NCI-H1417 (cell line): ENCODE measurements around the gene ZNF799.
"Not testable (repeated sequence)": the region's sequence is repeated elsewhere in the genome, so short reads cannot be mapped to it uniquely, and the experiment has no call there.

Source experiments
- DNase-seq, 3 experiments: peaks; one replicate each; lab custom pipeline; 2025; lab: John Stamatoyannopoulos, UW

The ZNF799 gene

GRCh38 chr19:12400633-12401502 is at the start of gene ZNF799:
TSS of gene ZNF799 (minus strand) at chr19:12401271. CDS start at chr19:12401070, 201 bp downstream.
- peak; percentile 90 to 99 (median 97) for DNase-seq

DNA sequence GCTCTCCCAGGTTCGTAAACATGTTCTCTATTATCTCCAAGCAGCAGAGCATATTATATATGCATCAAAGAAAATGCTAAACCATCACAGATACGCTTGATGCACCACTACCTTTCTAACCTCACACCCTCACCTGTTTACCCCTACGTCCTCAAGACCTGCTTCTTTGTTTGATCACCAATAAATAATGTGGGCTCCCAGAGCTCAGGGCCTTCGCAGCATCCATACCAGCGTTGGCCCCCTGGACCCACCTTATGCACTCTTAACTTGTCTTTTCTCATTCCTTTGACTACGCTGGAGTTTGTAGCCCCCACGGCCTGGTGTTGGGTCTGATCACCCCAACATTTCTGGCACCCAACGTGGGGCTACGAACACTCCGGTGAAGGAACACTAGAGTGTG is 49.8 kb upstream of the ZNF799 start:
- no peak for DNase-seq

DNA sequence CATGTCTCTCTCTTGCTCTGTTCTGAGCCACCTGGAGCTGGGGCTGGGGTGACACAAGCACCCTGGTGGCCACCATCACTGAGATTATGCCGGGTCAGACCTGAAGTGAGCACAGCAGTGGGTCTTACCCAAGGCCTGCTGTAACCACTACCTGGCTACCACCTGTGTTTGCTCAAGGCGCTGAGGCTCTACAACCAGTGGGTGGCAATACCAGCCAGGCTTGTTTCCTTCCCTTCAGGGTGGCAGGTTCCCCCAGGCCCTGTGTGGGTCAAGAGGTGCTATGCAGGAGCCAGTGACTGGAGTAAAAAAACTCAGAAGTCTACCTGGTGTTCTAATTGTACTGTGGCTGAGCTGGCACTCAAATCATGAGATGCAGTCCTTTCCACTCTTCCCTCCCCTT is 47.7 kb upstream of the ZNF799 start:
- peak in 1 of 3 experiments; percentile 12 for DNase-seq

DNA sequence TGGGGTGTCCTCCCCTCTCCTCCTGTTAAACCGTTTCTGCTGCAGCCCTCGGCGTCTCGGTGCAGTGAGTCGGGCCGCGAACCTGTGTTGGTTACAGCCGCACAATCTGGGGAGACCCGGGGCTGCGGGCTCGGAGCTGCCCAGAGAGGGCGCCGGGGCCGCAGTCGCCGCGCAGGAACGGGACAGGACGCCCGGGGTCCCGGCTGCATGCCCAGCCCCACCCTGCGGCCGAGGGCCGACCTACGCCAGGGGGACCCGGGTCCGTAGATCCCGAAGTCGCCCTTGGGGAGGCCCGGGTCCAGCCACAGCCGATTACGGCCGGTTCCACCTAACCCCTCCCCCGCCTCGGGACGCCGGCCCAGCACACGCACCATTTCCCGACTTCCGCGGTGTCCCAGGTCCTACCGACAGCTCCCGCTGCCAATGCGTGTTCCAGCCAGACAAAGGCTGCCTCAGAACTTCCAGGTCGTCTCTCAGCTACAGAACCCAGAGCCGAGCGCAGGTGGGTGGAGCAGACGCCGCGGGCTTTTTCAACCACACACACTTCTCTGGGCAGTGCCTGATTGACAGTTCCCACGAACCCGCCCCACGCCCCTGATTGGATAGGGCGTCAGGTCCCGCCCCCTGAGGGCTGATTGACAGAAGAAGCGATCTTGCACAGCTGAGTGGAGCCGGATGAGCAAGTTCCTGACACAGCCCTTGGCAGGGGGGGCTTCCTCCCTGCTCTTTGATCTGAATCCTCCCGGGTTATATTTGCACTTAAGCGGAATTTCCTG is 39.7 kb upstream of the ZNF799 start, which contains the start of gene ZNF443:
Gene ZNF443 (minus strand): TSS at position 481 of the 776 bp plus-strand sequence. CDS start 107 bp downstream, at position 374.
- peak; percentile 95 to 100 (median 99) for DNase-seq

GRCh38 chr19:12439686-12440540 is 38.8 kb upstream of the ZNF799 start:
- DNase-seq, result peak; percentile 14 to 77 (median 76)

- DNase-seq, result not testable (repeated sequence)
These were observed 29.7 kb upstream of the ZNF799 start for GRCh38 chr19:12430726-12431299.

DNA sequence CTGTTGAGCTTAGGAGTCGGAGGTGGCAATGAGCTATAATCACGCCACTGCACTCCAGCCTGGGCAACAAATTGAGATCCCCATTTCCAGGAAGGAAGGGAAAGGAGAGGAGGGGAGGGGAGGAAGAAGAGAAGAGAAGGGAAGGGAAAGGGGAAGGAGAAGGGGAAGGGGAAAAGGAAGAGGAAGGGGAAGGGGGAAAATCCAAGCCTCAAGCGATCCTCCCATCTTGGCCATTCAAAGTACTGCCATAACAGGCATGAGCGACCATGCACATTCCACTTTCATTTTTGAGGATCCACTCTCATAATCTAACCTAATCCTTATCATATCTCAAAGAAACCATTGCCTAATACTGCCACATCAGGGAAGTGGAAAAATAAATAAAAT is 24.8 kb upstream of the ZNF799 start:
- no peak for DNase-seq

DNA sequence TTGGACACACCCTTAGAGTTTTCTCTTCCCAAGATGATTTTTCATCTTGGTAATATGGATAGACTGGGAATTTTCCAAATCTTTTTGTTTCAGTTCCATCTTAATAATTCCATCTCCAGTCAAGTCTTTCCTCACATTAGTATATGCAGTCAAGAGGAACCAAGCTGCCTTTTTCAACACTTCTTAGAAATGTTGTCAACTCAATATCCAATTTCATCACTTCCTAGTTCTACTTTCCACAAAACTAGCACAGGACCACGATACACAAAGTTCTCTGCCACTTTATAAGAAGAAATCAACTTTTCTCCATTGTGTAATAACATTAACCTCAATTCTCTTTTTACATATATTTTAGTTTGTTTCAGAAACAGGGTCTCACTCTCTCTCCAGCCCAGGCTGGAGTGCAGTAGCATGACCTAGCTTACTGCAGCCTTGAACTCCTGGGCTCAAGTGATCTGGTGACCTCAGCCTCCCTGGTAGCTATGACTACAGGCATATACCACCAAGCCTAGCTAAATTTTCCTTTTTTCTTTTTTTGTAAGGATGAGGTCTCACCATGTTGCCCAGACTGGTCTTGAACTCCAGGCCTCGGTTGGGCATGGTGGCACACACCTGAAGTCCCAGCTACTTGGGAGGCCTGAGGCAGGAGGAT is 24.3 kb upstream of the ZNF799 start:
- no peak for DNase-seq

- not testable (repeated sequence) for DNase-seq
These were observed 16.2 kb upstream of the ZNF799 start for GRCh38 chr19:12417273-12417672.

DNA sequence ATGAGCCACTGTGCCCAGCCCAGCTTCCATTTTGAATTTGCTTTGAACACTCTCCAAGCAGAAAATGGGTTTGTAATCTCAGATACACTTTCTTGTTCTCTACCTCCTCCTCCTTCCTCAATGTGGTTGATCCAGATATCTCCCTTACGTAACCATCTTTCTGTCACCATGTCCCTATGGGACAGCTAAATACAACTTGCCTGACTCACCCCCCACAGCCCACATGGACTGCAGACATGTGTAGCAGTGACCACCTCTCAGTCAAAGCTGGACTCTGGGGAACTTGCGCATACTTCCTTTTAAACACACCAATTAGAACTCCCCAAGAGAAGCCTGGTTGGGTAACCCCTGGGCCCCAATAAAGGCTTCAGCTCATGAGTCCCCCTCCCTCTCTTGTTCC is 10.8 kb upstream of the ZNF799 start:
- no peak for DNase-seq

DNA sequence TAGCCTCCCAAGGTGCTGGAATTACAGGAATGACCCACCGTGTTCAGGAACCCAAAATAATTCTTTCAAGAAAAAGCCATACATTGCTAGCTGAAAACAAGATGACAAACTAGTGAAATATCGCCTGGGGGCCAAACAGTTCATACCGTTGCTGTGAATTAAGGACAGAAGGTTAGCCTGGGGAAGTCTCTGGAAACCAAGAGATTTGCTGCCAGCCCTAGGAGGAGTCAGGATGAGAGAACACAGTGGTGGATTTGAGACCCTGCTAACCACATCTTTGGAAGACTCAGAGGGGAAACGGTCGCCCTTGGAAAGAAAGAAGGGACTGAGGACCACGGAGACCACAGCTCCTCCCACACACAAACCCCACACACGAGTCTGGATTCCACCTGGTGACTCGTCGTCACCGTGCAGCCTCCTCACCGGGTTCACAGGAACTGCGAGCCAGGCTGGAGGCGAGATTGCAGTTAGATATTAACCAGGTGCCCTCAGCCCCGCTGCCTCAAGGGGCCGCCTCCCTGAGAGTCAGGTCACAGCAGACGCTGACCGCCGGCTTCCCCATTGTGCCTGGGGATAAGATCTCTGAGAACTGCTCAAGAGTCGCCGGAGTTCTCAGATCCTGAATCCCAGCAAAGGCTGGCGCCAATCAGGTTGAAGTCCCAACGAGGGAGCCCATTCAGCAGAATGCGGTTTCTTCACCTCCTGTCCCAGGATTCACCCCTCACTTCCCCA is 1.0 kb downstream of the ZNF799 start:
- DNase-seq, result peak in 2 of 3 experiments; percentile 71 to 74

GRCh38 chr19:12391148-12391547 is 9.9 kb downstream of the ZNF799 start:
- not testable (repeated sequence) for DNase-seq

DNA sequence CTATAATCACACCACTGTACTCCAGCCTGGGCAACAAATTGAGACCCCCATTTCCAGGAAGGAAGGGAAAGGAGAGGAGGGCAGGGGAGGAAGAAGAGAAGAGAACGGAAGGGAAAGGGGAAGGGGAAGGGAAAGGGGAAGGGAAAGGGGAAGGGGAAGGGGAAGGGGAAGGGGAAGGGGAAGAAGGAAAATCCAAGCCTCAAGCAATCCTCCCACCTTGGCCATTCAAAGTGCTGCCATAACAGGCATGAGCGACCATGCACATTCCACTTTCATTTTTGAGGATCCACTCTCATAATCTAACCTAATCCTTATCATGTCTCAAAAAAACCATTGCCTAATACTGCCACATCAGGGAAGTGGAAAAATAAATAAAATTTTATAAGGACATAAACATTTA is 14.7 kb downstream of the ZNF799 start:
- not testable (repeated sequence) for DNase-seq

DNA sequence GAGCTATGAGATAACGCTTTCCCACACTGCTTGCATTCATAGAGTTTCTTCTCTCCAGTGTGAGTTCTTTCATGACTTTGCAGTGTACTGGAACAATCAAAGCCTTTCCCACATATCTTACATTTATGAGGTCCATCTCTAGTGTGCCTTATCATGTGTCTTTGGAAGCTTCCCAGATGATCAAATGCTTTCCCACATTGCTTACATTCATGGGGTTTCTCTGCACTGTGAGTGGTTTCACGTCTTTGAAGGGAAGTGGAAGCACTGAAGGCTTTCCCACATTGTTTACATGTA is 20.7 kb downstream of the ZNF799 start:
- no peak for DNase-seq

DNA sequence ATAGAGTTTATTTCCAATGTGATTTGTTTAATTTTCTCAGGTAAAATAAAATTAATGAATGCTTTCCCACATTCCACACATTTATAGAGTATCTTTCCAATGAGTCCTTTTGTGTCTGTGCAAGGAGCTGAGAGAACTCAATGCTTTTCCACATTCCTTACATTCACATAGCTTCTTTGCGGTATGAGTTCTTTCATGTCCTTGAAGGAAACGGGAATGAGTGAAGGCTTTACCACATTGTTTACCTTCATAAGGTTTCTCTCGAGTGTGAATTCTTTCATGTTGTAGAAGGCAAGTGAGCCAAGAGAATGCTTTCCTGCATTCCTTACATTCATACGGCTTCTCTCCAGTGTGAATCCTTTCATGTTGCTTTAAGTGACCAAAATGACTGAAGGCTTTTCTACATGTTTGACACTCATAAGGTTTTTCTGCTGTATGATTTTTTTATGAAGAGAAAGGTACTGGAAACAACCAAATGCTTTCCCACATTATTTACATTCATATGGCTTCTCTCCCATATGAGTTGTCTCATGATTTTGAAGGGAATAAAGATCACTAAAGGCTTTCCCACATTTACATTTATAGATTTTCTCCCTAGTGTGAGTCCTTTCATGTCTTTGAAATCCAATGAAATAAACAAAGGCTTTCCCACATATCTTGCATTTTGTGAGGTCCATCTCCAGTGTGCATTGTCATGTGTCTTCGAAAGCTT is 21.2 kb downstream of the ZNF799 start:
- DNase-seq, result no peak

DNA sequence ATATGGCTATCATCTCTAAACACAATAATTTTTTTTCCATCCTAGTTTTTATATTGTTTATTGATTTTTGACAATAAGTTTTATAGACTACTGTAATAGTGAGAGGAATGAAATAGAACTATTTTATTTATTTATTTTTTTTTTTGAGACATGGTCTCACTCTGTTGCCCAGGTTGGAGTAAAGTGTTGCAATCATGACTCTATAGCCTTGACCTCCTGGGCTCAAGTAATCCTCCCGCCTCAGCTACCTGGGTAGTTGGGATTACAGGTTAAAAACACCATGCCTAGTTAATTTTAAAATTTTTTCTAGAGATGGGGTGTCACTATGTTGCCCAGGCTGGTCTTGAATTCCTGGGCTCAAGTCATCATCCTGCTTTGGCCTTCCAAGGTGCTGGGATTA is 27.0 kb downstream of the ZNF799 start:
- DNase-seq, result no peak

DNA sequence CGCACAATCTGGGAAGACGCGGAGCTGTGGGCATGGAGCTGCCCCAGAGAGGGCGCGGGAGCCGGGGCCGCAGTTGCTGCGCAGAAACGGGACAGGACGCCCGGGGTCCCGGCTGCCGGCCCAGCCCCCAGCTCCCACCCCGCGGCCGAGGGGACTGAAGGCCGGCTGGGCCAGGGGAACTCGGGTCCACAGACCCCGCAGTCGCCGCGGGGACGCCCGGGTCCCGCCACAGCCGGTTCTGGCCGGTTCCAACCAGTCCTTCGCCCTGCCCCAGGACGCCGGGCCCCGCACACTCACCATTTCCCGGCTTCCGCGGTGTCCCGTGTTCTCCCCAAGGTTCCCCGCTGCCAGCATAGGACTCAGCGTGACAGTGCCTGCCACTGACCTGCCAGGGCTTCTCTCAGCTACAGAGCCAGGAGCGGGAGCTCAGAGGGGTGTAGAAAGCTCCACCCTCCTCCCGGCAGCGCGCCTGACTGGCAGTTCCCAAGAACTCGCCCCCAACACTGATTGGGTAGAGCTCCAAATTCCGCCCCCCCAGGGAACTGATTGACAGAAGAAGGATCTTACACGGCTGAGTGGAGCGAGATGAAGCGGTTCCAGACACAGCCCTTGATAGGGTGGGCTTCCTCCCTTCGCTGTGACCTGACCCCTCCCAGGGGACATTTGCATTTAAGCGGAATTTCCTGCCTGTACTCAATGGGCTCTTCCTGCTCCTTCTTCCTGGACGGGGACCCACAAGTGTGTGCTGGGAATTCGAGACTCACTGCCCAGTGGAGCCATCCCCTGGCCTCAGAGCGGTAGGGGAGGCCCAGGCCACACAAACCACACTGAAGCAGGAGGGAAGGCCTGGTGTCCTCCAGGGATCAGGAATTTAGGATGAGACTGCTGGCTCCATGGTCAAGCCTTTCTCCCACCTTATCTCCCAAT is 35.6 kb downstream of the ZNF799 start, which contains the start of gene ZNF442:
Gene ZNF442 (minus strand): TSS at position 448 of the 927 bp plus-strand sequence. CDS start 2,052 bp downstream, outside the sequence.
- DNase-seq, result peak in 2 of 3 experiments; percentile 95 to 98
